ENCODE measurements around the gene RETN.

- TF ChIP-seq, protein P1, sequence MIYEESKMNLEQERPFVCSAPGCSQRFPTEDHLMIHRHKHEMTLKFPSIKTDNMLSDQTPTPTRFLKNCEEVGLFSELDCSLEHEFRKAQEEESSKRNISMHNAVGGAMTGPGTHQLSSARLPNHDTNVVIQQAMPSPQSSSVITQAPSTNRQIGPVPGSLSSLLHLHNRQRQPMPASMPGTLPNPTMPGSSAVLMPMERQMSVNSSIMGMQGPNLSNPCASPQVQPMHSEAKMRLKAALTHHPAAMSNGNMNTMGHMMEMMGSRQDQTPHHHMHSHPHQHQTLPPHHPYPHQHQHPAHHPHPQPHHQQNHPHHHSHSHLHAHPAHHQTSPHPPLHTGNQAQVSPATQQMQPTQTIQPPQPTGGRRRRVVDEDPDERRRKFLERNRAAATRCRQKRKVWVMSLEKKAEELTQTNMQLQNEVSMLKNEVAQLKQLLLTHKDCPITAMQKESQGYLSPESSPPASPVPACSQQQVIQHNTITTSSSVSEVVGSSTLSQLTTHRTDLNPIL (CRISPR knock-in tag; IDR thresholded peaks at IDR 0.05; ENCODE audit: low read depth): no peak
- TF ChIP-seq, protein P2, sequence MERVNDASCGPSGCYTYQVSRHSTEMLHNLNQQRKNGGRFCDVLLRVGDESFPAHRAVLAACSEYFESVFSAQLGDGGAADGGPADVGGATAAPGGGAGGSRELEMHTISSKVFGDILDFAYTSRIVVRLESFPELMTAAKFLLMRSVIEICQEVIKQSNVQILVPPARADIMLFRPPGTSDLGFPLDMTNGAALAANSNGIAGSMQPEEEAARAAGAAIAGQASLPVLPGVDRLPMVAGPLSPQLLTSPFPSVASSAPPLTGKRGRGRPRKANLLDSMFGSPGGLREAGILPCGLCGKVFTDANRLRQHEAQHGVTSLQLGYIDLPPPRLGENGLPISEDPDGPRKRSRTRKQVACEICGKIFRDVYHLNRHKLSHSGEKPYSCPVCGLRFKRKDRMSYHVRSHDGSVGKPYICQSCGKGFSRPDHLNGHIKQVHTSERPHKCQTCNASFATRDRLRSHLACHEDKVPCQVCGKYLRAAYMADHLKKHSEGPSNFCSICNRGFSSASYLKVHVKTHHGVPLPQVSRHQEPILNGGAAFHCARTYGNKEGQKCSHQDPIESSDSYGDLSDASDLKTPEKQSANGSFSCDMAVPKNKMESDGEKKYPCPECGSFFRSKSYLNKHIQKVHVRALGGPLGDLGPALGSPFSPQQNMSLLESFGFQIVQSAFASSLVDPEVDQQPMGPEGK (CRISPR knock-in tag; IDR thresholded peaks at IDR 0.05; ENCODE audit: borderline replicate concordance): no peak
- TF ChIP-seq ZNF565 (CRISPR knock-in tag; conservative IDR thresholded peaks at IDR 0.05; ENCODE audit: low read depth) (no peak), BACH2 (CRISPR knock-in tag; IDR thresholded peaks at IDR 0.05; ENCODE audit: borderline replicate concordance) (no peak), TOX (CRISPR knock-in tag; IDR thresholded peaks at IDR 0.05; ENCODE audit: borderline replicate concordance) (no peak), RARB (CRISPR knock-in tag; IDR thresholded peaks at IDR 0.05) (no peak), CSDC2 (CRISPR knock-in tag; IDR thresholded peaks at IDR 0.05) (no peak)
- TF ChIP-seq, protein P3, sequence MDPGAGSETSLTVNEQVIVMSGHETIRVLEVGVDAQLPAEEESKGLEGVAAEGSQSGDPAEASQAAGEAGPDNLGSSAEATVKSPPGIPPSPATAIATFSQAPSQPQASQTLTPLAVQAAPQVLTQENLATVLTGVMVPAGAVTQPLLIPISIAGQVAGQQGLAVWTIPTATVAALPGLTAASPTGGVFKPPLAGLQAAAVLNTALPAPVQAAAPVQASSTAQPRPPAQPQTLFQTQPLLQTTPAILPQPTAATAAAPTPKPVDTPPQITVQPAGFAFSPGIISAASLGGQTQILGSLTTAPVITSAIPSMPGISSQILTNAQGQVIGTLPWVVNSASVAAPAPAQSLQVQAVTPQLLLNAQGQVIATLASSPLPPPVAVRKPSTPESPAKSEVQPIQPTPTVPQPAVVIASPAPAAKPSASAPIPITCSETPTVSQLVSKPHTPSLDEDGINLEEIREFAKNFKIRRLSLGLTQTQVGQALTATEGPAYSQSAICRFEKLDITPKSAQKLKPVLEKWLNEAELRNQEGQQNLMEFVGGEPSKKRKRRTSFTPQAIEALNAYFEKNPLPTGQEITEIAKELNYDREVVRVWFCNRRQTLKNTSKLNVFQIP (CRISPR knock-in tag; IDR thresholded peaks at IDR 0.05; ENCODE audit: borderline replicate concordance, low read depth): no peak
Observed at GRCh38 chr19:7637374-7638256, 31.2 kb upstream of the RETN start.

All from SK-N-SH treated with all-trans-retinoic acid at 6 μM for 48 hours (cell line).